Measurements from ENCODE around the gene RAB26. TPM values are rescaled to one million over a fixed set of nuclear protein-coding genes. Genes with fewer than 3 reads are reported as not detected.

RAB26 gene
- polyA plus RNA-seq, 1 donor (not counting 4 experiments of a cell fraction or from before 2014, with no cell fraction given), result 0.58 TPM

DNA sequence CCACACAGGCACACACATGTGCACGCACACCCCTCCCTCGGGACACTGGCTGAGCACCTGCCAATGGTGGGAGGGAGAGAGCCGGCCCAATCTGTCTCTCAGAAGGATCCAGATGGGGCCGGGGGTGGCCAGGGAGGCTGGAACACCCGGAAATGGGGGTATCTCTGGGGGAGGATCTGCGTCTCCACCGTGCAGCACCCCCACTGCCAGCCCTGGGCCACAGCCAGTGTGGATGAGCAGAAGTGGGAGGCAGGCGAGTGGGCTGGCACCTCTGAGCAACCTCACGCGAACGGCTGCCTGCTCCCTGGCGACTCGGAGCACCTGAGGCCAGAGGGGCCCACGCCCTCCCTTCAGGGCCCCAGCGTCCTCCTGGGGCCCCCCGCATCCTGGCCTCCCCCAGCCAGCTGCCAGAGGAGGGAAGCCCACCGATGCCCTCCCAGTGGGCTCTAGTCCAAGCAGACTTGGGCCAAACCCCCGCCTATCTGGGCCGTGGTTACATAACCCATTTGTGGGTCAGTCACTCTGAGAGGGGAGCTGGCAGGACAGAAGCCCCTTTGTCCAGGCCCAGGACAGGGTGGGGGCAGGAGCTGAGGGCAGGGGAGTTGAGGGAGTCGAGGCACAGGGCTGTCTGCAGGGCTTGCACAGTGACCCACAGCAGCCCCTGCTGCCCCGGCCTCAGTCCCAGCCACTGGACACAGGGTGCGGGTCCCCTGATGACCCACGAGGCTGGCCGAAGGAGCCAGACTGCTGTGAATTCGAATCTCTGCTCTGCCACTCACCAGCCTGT, 42.4 kb downstream of the RAB26 start:
- no peaks in the 10 kb centered on the region for H3K36me3 ChIP-seq (ENCODE audit: control insufficient read depth in 2 of 2, extremely low read depth in 1 of 2, insufficient read depth in 2 of 2, low read length in 2 of 2)
- no peak overlapping the region for H3K9ac ChIP-seq (ENCODE audit: control insufficient read depth, extremely low read depth, insufficient read depth, low read length)
- dilution Hi-C loops (cut with MboI; ENCODE audit: extremely low pct_ligation_motif_present, low sequenced_read_pairs), result no loop called here
- no peak overlapping the region for H3K4me2 ChIP-seq (ENCODE audit: control insufficient read depth, extremely low read depth, insufficient read depth, low read depth, low read length)
- no peak for DNase-seq (ENCODE audit: low read depth, low spot score)
- no peak for FAIRE-seq
- H3K27ac ChIP-seq (ENCODE audit: control insufficient read depth, insufficient read depth, low read length), result no peak overlapping the region
- no peaks in the 10 kb centered on the region for H3K9me1 ChIP-seq (ENCODE audit: control insufficient read depth, extremely low read depth, insufficient read depth, low read length)
- peaks cover 27% of the 10 kb centered on the region for H3K27me3 ChIP-seq (ENCODE audit: control insufficient read depth, extremely low read depth, insufficient read depth, low read length)
- peaks cover 13% of the 10 kb centered on the region for H3K4me1 ChIP-seq (ENCODE audit: control insufficient read depth, extremely low read depth, insufficient read depth, low read length)
- no peak overlapping the region for H2AFZ ChIP-seq (ENCODE audit: control insufficient read depth, low read length)
- no peak overlapping the region for H3K4me3 ChIP-seq (ENCODE audit: control insufficient read depth in 2 of 3, extremely low read depth in 1 of 3, insufficient read depth in 2 of 3, low read depth in 1 of 3, low read length in 3 of 3)
- H4K20me1 ChIP-seq (ENCODE audit: control insufficient read depth, extremely low read depth, insufficient read depth, low read length), result no peaks in the 10 kb centered on the region
- H3K79me2 ChIP-seq (ENCODE audit: control insufficient read depth, insufficient read depth, low read length), result no peaks in the 10 kb centered on the region
- no peaks in the 10 kb centered on the region for H3K9me3 ChIP-seq (ENCODE audit: control insufficient read depth, low read depth, low read length)
- TF ChIP-seq, protein P1, sequence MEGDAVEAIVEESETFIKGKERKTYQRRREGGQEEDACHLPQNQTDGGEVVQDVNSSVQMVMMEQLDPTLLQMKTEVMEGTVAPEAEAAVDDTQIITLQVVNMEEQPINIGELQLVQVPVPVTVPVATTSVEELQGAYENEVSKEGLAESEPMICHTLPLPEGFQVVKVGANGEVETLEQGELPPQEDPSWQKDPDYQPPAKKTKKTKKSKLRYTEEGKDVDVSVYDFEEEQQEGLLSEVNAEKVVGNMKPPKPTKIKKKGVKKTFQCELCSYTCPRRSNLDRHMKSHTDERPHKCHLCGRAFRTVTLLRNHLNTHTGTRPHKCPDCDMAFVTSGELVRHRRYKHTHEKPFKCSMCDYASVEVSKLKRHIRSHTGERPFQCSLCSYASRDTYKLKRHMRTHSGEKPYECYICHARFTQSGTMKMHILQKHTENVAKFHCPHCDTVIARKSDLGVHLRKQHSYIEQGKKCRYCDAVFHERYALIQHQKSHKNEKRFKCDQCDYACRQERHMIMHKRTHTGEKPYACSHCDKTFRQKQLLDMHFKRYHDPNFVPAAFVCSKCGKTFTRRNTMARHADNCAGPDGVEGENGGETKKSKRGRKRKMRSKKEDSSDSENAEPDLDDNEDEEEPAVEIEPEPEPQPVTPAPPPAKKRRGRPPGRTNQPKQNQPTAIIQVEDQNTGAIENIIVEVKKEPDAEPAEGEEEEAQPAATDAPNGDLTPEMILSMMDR (optimal IDR thresholded peaks at IDR 0.05 in 1 of 3, IDR thresholded peaks at IDR 0.05 in 1 of 3, conservative IDR thresholded peaks at IDR 0.05 in 1 of 3; ENCODE audit: extremely low read depth in 1 of 3, insufficient read depth in 2 of 3, low read length in 3 of 3), result no peak
- TF ChIP-seq EZH2 (IDR thresholded peaks at IDR 0.05; ENCODE audit: low read length), result no peak

DNA sequence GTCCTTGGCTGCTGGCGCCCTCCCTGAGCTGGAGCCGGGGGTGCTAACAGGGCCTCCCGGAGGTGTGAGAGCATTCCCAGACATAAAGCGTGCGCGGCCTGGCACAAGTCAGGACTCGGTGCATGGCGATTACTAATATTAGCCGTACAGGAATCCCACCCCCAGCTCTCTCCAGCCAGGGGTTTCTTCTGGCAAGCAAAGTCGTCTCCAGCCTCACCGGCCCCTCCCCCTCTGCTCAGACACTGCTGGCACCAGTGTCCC, 43.0 kb downstream of the RAB26 start:
- H2AFZ ChIP-seq (ENCODE audit: control insufficient read depth, low read length), result no peak overlapping the region
- H3K4me1 ChIP-seq (ENCODE audit: control insufficient read depth, extremely low read depth, insufficient read depth, low read length), result peaks cover 13% of the 10 kb centered on the region
- TF ChIP-seq, protein P1 (optimal IDR thresholded peaks at IDR 0.05 in 1 of 3, IDR thresholded peaks at IDR 0.05 in 1 of 3, conservative IDR thresholded peaks at IDR 0.05 in 1 of 3; ENCODE audit: extremely low read depth in 1 of 3, insufficient read depth in 2 of 3, low read length in 3 of 3), result no peak
- TF ChIP-seq EZH2 (IDR thresholded peaks at IDR 0.05; ENCODE audit: low read length), result no peak
- H3K79me2 ChIP-seq (ENCODE audit: control insufficient read depth, insufficient read depth, low read length), result no peaks in the 10 kb centered on the region
- H3K27me3 ChIP-seq (ENCODE audit: control insufficient read depth, extremely low read depth, insufficient read depth, low read length), result peaks cover 28% of the 10 kb centered on the region
- H3K27ac ChIP-seq (ENCODE audit: control insufficient read depth, insufficient read depth, low read length), result no peak overlapping the region
- H3K4me3 ChIP-seq (ENCODE audit: control insufficient read depth in 2 of 3, extremely low read depth in 1 of 3, insufficient read depth in 2 of 3, low read depth in 1 of 3, low read length in 3 of 3), result no peak overlapping the region
- H3K9me1 ChIP-seq (ENCODE audit: control insufficient read depth, extremely low read depth, insufficient read depth, low read length), result no peaks in the 10 kb centered on the region
- FAIRE-seq, result no peak
- dilution Hi-C loops (cut with MboI; ENCODE audit: extremely low pct_ligation_motif_present, low sequenced_read_pairs), result no loop called here
- no peaks in the 10 kb centered on the region for H3K36me3 ChIP-seq (ENCODE audit: control insufficient read depth in 2 of 2, extremely low read depth in 1 of 2, insufficient read depth in 2 of 2, low read length in 2 of 2)
- H4K20me1 ChIP-seq (ENCODE audit: control insufficient read depth, extremely low read depth, insufficient read depth, low read length), result no peaks in the 10 kb centered on the region
- H3K9me3 ChIP-seq (ENCODE audit: control insufficient read depth, low read depth, low read length), result no peaks in the 10 kb centered on the region
- H3K4me2 ChIP-seq (ENCODE audit: control insufficient read depth, extremely low read depth, insufficient read depth, low read depth, low read length), result no peak overlapping the region
- no peak overlapping the region for H3K9ac ChIP-seq (ENCODE audit: control insufficient read depth, extremely low read depth, insufficient read depth, low read length)
- DNase-seq (ENCODE audit: low read depth, low spot score), result no peak
